Measurements from ENCODE around the gene NCAPH2. TPM values are rescaled to one million over a fixed set of nuclear protein-coding genes. Genes with fewer than 3 reads are reported as not detected.
A peak's percentile ranks its signal among the peaks of the same experiment; 100 is the strongest.

NCAPH2 gene
- total and polyA plus RNA-seq, 9 of the 15 experiments (the other 6 are each of a cell fraction or from before 2014, with no cell fraction given) = 3.6 to 88.6 (median 32.4) TPM

GRCh38 chr22:50507421-50507990 is 518 bp upstream of the NCAPH2 start, which contains the start of gene LMF2 (continued):
- TF ChIP-seq AFF4 (CRISPR knock-in tag; IDR thresholded peaks at IDR 0.05) (no peak), E2F6 (IDR thresholded peaks at IDR 0.05; ENCODE audit: borderline replicate concordance in 1 of 2, extremely low read depth in 1 of 2, insufficient read depth in 1 of 2, insufficient read length in 1 of 2, low read depth in 1 of 2, low read length in 1 of 2, poor library complexity in 1 of 2, severe bottlenecking in 1 of 2) (peak in 1 of 2 experiments; percentile 18), SAP30 (IDR thresholded peaks at IDR 0.05; ENCODE audit: borderline replicate concordance, insufficient read depth, low read depth, low read length, poor library complexity, severe bottlenecking) (no peak), RFX1 (IDR thresholded peaks at IDR 0.05) (no peak), HDAC1 (IDR thresholded peaks at IDR 0.05) (peak in 1 of 2 experiments; percentile 74; a peak in 2 of 4 replicates), POLR2G (IDR thresholded peaks at IDR 0.05; ENCODE audit: low read depth, low read length) (peak; percentile 11; the same call in 1 of the 2 replicates), CXXC5 (CRISPR knock-in tag; IDR thresholded peaks at IDR 0.05) (peak; percentile 32), SUPT5H (IDR thresholded peaks at IDR 0.05) (peak; percentile 41), POLR2H (tag; IDR thresholded peaks at IDR 0.05; ENCODE audit: low read depth) (no peak), AFF1 (IDR thresholded peaks at IDR 0.05; ENCODE audit: low read depth in 1 of 2, partially characterized antibody in 2 of 2) (no peak), ELK1 (CRISPR knock-in tag; IDR thresholded peaks at IDR 0.05) (no peak), NKRF (IDR thresholded peaks at IDR 0.05; ENCODE audit: borderline replicate concordance) (peak; percentile 28; the same call in 1 of the 2 replicates), ZNF224 (CRISPR knock-in tag; IDR thresholded peaks at IDR 0.05) (no peak)
